AG10803 (cell line): ENCODE results near the gene BRSK1.

Source experiments
- DNase-seq: peaks from one replicate; pipeline ENCODE4 v3.0.0; 2010; ENCODE audit warnings: low read depth
- H3K4me3 ChIP-seq: 2 replicates; pipeline ENCODE4 v1.5.1; 2011; ENCODE audit warnings: mild to moderate bottlenecking, low read length, control low read depth
- CTCF ChIP-seq: conservative IDR thresholded peaks from 2 replicates; pipeline ENCODE4 v1.5.1; 2011; ENCODE audit warnings: mild to moderate bottlenecking, low read length, control low read depth, inconsistent platforms

The BRSK1 gene

GRCh38 chr19:55305983-55306562 is 22.3 kb downstream of the BRSK1 start:
- DNase-seq: no peak

DNA sequence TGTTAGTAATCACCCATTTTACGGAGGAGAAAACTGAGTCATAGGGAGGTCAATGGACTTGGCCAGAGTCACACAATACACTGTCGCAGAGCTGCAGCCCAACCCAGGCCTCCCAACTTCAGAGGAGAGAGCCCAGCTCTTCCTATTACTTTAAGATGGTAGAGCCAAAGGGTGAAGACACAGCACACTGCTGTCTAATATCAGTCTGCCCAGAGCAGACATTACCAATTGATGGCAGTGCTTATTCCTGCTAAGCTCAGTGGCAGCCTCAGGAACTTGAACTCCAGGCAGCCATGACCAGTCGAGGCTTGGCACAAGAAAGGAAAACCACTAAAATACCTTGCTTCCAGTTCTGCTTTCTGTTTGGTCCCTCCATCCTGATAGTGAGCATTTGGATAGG is 22.9 kb downstream of the BRSK1 start:
- no peak overlapping the region for H3K4me3 ChIP-seq
- no peak for TF ChIP-seq CTCF
- DNase-seq: no peak

More at GRCh38 chr19:55305983-55306562, 22.3 kb downstream of the BRSK1 start:
- no peak for TF ChIP-seq CTCF
- no peak overlapping the region for H3K4me3 ChIP-seq

DNA sequence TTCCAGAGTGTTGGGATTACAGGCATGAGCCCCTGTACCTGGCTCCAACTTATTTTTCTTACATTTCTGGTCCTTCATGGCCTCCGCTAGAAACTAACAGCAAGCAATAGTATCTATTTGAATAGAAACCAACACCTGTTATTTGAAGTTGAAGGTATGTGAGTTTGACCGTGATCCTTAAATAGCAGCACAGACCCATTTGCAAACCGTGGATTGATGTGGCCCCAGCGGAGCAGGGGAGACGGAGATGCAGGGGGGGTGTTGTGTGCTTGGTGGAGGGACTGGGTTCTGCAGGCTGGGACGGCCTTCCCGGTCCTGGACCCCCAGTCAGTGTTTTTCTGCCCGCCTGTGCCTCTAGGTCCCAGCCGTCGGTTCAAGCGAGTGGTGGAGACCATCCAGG is 24.5 kb downstream of the BRSK1 start:
- no peak for TF ChIP-seq CTCF
- no peak for DNase-seq
- H3K4me3 ChIP-seq: no peak overlapping the region

DNA sequence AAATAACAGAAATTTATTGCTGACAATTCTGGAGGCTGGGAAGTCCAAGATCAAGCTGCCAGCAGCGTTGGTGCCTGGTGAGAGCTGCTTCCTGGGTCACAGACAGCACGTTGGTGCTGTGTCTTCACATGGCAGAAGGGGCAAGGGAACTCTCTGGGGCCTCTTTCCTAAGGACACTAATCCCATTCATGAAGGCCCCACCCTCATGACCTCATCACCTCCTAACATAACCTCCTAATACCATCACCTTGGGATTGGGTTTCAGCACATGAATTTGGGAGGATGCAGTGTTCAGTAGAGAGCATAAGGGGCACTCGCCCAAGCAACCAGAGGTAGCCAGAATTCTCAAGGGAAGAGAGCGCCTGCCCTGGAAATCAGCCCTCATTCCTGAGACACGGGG is 25.7 kb downstream of the BRSK1 start:
- no peak for DNase-seq
- no peak overlapping the region for H3K4me3 ChIP-seq

GRCh38 chr19:55310498-55310897 is 26.7 kb downstream of the BRSK1 start:
- H3K4me3 ChIP-seq: no peak overlapping the region
- no peak for TF ChIP-seq CTCF
- no peak for DNase-seq

More for the DNA sequence above, 25.7 kb downstream of the BRSK1 start:
- TF ChIP-seq CTCF: no peak

DNA sequence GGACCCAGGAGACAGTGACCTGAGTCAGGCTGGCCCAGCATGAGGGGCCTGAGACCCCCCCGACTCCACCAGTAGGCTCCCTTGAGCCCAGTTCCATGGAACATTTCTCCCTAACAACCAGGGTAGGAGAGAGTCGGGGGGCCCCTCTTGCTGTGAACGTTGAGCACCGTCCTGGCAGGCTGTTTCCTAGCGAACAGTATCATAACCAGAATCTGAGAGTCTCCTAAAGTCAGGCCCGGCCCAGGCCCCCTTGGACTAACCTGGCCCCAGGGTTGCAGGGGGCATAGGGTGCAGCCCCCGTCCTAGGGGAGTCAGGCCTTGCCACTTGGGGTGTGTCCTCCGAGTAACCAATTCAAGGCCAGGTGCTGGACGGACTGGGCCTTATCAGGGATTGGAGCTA is 27.6 kb downstream of the BRSK1 start:
- no peak overlapping the region for H3K4me3 ChIP-seq
- TF ChIP-seq CTCF: no peak
- no peak for DNase-seq

DNA sequence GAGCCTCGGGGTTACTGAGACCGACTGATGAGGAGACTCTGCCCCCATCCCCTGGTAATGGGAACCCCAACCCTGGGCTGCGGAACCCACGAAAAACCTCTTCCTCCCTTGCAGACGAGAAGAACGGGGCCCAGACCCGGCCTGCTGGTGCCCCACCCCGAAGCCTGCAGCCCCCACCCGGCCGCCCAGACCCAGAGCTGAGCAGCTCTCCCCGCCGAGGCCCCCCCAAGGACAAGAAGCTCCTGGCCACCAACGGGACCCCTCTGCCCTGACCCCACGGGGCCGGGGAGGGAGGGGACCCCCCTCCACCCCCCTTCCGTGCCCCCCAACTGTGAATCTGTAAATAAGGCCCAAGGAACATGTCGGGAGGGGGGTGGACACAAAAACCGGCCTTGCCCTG is 28.0 kb downstream of the BRSK1 start:
- no peak overlapping the region for H3K4me3 ChIP-seq
- DNase-seq: no peak
- no peak for TF ChIP-seq CTCF
